KBM-7 (cell line): ENCODE results near the gene TMEM250.

Experiments used
- DNase-seq: peaks from one replicate; pipeline ENCODE4 v3.0.0-alpha.2; 2015
- in situ Hi-C: fragments of 300-500 bp; cut with MboI; formaldehyde crosslinking; loops from 2 replicates; pipeline ENCODE4 v1.14.3; 2020; ENCODE audit warnings: low sequenced_read_pairs, low pct_unique_long_range_greater_than_20kb, mixed read lengths

TMEM250 gene

DNA sequence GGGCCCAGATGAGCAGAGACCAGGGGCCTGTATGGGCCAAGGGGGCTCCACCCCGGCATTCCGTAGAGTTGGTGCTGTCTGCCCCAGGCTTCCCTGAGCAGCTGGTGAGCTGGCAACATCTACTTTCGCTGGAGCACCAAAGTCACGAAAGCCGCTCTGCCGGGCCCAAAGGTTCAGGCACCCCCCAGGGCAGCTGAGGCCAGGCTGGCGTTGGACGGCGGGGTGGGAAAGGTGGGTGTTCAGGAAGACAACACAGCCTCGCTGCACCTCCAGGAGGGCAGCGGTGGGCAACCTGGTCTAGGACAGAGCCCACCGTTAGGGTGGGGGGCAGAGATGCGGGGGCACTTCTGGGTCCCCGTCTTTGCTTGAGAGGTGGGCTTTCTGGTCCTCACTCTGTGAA, 30.1 kb upstream of the TMEM250 start:
- DNase-seq = no peak
- in situ Hi-C loops = no loop called here

DNA sequence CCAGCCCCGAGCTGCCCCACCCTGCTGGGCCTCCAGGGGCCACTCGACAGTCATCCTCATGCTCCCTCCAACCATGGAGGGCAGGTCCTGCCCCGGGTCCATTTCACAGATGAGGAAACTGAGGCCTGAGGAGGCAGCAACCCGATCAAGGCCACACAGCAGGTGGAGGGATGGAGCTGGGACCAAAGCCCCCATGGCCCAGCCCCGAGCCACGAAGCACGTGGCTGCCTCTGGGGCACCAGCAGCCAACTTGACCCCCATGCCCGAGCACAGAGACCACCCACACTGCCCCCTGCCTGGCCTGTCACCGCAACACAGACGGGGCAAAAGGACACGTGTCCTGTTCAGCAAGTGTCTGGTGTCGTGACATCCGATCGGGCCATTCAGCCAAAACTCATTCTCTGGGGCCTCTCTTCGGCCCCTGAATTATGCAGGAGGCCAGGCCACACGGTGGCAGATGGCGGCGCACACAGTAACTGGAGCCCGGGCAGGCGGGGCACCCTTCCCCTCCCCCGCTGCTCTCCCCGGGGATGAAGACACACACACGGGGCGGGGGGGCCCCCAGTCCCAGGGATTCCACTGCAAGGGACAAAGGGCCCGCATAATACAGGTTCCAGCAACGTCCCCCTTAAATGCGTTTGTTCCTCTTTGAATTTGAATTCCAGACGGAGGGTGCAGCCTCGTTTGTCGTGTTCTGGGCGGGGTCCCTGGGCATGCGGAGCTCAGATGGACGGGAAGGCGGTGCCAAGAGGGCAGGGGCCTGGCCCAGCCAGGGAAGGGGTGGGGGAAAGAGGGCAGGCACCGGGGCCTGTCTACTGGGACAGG, 29.4 kb upstream of the TMEM250 start:
- no peak for DNase-seq
- in situ Hi-C loops = no loop called here

DNA sequence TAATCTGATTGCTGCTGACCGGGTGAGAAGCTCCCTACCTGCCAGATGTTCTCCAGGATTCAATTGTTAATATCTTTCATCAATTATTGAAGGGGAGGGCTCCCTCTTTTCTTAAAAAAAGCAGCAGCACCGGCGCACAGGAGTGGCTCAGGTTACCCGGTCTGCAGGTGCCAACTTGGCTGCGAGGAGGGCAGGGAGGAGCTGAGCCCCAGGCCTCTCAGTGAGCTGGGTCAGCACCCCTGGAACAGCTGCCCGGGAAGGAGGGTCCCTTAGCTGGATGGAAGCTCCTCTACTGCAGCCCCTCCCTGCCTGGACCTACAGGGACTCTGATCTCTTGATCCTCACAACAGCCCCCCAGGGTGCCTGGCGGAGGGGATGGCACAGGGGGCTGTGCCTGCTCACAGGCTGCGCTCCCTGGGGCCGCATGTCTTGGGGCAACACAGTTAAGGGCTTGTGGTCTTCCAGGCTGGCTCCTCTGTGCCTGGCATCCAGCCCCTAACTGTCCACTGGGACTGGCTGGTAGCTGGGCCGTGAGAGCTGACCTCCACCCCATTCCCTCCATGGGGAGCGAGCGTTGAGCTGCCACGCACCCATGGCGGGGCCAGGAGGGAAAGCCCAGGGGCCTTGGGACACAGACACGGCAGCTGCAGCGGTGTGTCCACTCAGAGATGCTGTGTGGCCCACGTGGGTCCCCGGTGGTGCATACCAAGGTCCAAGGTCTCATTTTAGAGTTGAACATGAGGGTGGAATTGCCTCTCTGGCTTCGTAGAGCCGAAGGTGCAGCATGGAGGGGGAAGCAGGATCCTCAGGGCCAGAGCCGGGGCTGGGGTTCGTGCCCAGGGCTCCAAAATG, 28.6 kb upstream of the TMEM250 start:
- in situ Hi-C loops = no loop called here

DNA sequence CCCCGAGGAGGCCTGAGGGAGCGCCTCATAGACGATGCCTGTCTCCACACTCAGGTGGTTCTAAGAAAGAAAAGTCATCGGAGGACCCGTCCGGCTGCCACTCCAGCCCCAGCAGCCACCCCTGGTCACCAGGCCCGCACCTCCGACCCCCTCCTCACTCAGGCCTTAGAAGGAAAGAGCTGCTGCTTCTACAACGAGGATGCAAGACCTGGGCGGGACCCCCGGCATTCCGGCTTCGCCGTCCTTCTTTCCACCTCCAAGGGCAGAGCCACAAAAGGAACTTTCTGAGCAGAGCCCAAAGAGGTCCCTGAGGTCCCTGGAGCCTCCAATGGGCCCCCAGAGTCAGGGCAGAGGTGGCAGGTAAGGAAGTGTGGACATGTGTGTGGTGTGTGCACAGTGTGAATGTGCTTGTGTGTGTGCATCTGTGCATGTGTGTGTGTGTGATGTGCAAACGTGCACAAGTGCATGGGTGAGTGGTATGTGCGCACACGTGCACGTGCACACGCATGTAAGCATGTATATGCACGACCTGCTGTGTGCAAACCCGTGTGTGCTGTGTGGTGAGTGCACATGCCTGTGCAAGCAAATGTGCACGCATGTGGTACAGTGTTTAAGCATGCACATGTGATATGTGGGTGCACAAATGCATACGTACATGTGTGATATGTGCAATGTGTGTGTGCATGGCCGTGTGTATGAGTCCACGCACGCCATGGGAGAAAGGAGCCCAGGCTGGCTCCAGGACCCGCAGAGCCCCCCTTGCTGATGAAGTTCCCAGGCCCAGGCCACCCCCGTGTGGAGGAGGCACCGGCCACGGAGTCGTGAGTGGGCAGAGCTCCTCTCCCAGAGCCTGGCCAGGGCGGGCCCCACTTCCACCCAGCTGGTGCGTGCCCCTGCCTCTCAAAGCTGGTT, 27.7 kb upstream of the TMEM250 start:
- DNase-seq = no peak
- in situ Hi-C loops = no loop called here

More for the DNA sequence above, 28.6 kb upstream of the TMEM250 start:
- no peak for DNase-seq

GRCh38 chr9:136145580-136145979, 26.9 kb upstream of the TMEM250 start:
- DNase-seq = no peak
- in situ Hi-C loops = no loop called here

- no peak for DNase-seq
- in situ Hi-C loops = no loop called here
Observed at GRCh38 chr9:136144450-136144849, 25.8 kb upstream of the TMEM250 start.

DNA sequence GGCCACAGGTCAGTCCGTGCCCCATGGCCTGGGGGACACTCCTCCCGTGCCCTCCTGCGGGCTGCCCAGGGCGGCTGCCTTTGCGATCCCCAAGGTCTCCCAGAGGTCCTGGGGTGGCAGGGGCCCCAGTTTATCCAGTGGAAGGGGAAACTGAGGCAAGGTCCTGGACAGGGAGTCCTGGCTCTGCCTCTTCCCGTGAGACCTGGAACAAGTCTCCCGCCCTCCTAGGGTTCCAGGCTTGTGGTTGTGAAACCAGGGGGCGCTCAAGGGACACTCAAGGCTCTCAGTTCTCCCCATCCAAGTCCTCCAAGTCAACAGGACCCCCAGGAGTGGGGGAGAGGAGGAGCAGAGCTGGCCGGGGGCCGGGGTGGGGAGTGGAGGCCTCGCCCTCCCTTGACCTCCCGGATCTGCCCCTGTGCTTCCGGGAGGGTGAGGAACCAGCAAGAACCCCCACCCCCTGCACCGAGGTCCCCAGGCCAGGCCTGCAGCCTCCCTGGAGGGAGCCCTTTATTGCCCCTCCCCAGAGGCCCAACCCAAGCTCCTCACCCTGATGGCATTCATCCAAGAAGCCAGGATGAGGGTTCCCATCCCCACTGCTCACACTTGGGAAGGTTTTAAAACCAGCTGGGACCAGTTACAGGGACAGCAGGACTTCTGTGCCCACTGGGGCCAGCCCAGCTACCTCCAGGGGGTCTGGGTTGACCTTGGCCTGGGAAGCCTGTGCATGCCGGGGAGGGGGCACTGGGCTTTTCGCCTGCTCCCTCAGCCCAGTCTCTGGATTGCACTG, 24.7 kb upstream of the TMEM250 start:
- in situ Hi-C loops = no loop called here
- DNase-seq = peak; percentile 49

DNA sequence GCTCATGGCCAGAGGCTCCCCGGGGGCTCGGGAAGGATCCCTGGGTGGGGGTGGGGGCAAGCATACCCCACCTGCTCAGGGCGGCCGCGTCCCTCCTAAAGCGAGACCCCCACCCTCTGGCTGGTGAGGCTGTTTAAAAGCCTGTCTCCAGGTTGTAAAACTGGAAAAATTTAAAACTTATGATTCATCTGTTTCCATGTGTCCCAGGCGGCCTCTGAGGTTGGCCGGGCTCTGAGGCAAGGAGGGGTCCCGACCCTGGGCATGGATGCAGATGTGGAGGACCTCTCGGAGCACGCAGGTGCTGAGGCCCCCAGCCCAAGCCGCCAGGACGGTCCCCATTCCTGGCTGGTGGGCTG, 24.2 kb upstream of the TMEM250 start:
- DNase-seq = no peak
- in situ Hi-C loops = no loop called here

- in situ Hi-C loops = no loop called here
- no peak for DNase-seq
Observed at GRCh38 chr9:136142414-136142796, 23.7 kb upstream of the TMEM250 start.

DNA sequence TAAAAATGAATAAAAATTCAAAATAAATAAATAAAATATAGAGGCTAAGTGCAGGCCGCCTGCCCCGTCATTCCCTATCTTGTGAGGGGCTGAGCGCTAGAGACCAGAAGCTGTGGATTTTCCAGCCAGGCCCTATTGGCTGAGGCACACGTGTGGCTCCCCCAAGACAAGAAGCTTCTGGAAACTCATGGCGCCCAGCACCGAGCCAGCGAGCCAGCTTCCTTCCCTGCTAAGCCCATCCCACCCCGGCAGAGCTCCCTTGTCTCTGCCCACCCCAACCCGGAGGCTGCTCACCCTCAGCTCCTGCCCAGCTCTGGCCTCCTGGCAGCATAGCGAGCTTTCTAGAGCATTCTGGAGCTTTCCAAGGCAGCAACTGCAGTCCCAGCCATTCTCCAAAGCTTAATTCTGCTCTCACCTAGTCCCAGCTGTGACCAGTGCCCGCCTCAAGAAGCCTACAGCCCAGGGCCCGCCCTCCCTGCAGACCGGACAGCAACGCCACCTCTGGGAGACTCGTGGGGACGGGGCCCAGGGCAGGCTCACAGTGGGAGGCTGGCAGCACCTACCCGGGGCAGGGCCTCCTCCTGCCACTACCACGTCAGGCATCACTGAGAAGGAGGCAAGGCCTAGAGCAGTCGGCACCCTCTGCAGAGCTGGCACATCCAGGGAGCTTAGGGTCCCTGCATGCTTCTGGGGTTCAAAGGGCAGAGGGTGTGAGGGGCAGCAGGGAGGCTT, 23.2 kb upstream of the TMEM250 start:
- DNase-seq = no peak
- in situ Hi-C loops = no loop called here

DNA sequence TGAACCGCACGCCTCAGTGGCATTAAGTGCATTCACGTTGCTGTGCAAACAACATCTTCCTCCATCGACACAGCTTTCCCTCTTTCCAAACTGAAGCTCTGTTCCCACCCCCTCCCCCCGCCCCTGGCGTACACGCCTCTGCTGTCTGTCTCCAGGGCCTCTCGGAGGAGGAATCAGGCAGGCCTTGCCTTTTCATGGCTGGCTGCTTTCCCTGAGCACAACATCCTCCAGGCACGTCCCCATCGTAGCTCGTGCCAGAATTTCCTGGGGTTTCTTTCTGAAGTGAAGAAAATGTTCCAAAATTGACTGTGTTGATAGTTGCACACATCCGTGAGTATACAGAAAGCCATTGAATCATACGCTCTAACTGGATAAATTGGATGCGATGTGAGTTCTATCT, 22.3 kb upstream of the TMEM250 start:
- in situ Hi-C loops = no loop called here
- DNase-seq = no peak

GRCh38 chr9:136140046-136140445, 21.4 kb upstream of the TMEM250 start:
- no peak for DNase-seq
- in situ Hi-C loops = no loop called here

DNA sequence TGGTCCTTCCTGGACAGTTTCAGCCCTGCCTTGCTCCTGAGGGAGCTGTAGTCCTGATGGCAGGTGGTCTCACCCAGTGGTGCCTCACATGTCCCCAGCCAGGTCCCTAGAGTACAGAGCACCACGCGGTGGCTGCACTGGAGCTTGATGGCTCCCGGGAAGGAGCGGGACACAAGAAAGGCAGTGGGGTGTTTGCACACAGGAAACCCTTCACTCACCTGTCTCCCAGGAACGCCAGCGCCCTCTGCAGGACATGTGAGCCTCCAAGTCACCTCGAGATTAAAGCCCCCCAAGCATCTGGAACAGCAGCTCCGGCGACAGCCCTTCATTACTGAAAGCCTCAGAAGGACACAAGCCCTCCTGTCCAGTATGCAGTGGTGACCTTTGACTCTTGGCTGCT, 19.9 kb upstream of the TMEM250 start:
- in situ Hi-C loops = no loop called here
- DNase-seq = peak; percentile 56

GRCh38 chr9:136137321-136138265, 18.9 kb upstream of the TMEM250 start:
- in situ Hi-C loops = no loop called here
- DNase-seq = no peak

- DNase-seq = no peak
- in situ Hi-C loops = no loop called here
Observed at GRCh38 chr9:136136127-136136925, 17.7 kb upstream of the TMEM250 start.

DNA sequence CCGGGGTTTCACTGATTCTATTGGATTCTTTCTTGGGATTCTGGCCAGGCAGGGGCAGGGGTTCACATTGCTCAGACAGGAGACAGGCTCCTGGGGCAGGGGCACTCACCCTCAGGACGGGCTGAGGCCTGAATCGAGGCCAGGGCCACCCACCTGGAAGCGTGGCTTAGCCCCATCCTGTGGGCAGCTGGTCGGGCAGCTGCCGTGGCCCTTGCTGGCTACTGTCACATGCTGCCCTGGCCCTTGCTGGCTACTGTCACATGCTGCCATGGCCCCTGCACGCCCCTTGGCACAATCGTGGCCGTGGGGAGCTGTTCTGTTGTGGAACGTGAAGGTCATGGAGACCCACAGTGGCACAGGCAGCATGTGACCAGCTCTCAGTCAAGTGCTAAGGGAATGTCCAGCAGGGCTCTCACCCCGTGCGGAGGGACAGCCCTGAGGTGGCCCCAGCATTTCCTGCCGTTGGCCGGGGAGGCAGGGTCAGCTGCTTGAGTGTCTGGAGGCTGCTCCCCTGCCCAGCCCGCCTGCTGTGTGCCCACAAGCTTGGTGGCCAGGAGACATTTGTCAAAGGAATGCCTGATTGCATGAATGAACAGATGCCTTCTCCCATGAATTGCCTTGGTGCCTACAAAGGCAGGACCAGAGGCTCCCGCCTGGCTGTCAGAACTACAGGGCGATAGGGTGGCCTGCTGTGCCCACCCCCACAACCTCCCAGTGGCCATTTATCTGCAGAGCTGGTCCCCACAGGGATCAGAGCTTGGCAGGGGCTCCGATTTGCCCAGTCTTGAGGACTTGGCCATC, 16.9 kb upstream of the TMEM250 start:
- in situ Hi-C loops = no loop called here
- DNase-seq = no peak
